Measurements from ENCODE around the gene DSE.

DNA sequence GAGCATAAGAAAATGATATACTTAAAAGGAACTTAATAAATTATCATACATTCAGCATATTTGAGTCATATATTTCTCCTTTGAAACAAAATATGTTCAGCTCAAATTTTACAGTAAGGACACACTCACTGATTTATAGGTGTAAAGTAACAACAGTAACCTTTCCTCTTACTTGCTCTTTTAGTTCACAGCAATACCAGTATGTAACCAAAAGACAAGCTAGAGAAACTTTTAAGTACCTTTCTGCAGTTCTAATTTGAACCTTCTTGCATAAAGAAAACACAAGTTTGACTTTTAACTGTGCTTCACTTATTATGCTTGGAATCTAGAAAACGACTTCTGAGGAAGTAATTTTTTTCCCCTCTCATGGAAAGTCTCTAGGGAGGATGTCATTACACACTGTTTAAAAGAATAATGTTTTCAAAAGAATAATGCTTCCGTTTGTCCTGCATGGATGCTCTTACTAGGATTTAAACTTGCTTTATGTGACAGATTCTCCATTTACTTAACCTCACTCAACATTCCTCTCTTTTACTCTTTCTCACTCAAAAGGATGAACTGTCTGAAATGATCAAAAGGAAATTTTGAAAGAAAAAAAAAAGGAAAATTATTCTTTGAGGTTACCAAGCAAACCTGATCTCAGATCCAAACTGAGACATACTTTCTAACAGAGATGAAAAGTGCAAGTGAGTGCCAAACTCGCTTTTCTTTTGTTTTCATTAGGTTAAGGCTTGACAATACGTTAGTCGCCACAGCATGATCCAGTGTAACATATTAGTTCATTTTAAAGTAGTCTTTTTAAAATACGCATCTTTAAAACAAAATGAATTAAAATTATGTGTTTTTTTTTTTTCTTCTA, 68.1 kb downstream of the DSE start:
- TF ChIP-seq, protein P1, sequence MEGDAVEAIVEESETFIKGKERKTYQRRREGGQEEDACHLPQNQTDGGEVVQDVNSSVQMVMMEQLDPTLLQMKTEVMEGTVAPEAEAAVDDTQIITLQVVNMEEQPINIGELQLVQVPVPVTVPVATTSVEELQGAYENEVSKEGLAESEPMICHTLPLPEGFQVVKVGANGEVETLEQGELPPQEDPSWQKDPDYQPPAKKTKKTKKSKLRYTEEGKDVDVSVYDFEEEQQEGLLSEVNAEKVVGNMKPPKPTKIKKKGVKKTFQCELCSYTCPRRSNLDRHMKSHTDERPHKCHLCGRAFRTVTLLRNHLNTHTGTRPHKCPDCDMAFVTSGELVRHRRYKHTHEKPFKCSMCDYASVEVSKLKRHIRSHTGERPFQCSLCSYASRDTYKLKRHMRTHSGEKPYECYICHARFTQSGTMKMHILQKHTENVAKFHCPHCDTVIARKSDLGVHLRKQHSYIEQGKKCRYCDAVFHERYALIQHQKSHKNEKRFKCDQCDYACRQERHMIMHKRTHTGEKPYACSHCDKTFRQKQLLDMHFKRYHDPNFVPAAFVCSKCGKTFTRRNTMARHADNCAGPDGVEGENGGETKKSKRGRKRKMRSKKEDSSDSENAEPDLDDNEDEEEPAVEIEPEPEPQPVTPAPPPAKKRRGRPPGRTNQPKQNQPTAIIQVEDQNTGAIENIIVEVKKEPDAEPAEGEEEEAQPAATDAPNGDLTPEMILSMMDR (IDR thresholded peaks at IDR 0.05), result no peak
- TF ChIP-seq EP300 (IDR thresholded peaks at IDR 0.05), result no peak
- TF ChIP-seq POLR2A (IDR thresholded peaks at IDR 0.05; ENCODE audit: low read depth), result no peak
- no peak for TF ChIP-seq POLR2AphosphoS5 (IDR thresholded peaks at IDR 0.05)
